GM19452 (cell line): ENCODE measurements around the gene PHF2.

Source experiments
- ATAC-seq: cut with Tn5 transposase; IDR thresholded peaks from one replicate; pipeline ENCODE4 v1.9.1; 2021; ENCODE audit not compliant: unreplicated experiment

PHF2 gene

DNA sequence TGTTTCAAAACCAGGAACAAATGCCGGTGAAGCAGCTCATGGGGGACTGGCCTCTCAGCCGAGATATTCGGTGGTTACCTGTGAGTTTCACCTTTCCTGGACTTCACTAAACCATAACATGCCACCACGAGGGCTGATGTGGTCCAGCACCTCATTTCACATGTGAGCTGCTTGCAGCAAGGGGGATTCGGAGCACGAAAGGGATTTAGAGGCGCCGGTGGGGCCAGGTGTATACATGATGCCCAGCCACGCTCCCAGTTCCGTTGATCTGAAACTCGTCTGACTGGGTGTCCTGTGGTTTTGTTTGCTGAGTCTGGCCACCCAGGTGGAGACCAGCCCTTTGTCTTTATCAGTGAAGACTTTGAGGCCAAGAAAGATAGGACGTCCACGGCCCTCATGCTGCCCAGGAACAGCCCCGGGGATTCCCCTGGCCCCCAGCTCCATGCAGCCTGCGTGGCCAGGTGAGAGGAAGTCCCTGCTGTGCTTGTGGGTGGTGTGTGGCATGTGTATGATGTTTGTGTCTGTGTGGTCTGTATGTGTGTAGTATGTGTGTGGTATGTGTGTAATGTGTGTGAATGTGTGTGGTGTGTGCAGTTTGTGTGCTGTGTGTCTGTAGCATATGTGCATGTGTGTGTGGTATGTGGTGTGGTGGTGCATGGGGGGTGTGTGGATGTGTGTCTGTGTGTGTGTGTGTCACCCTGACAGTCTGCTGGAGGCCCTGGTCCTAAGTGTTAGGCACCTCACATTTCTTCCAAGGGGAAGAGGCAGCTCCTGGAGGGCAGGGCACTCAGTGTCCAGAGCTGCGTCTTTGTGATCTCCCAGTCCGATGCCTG is 23.4 kb downstream of the PHF2 start:
- no peak for ATAC-seq

DNA sequence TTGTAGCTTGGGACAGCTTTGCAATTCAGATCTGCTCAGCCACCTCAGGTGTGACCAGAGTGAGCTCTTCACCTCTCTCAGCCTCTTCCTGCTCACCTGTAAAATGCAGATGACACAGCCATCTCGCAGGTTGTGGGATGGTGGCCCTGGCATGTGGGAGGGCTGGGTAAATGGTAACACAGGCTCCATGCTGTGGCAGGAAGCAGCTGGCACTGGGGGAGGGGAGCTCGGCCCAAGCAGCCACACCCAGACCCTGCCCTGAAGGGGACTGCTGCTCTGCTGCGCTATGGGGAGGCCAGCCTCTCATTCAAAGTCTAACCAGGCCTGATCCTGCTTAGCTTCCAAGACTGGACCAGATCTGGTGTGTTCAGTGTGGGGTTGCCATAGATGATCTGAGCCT is 24.1 kb downstream of the PHF2 start:
- ATAC-seq, result no peak

DNA sequence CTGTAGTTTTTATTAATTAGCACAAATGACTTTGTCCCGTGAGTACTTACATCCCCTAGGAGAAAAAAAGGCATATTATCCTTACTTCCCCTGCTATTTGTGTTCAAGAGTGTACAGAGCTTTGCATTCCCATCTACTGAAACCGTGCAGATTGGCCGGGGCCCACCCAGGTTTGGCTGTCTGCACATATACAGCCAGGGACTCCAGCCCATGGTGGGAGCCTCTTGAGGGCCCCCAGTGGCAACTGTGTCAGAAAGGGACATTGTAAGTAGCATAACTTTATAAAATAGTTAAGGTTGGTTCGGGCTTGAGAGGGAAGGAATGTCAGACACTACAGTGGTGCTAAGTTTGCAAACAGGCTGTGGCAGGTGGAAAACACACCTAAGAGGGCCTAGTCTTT is 24.7 kb downstream of the PHF2 start:
- ATAC-seq, result no peak

DNA sequence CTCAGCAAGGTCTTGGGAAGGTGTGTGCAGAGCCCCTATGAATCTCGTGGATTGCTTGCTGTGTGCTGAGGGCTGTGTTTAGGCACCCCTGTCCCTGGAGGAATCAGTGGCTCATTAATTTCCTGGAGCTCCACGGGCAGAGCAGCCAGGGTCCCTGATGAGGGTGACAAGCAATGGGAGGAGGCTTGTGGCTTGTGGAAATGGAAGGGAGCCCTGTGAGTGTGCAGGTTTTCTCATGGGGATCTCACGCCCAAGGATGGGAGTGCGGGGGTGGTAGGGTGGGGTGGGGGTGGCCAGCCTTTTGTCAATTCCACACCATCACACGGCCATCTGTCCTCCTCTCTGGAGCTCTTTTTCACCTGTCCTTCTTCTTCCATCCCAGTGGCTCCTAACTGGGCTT is 25.3 kb downstream of the PHF2 start:
- ATAC-seq, result no peak

DNA sequence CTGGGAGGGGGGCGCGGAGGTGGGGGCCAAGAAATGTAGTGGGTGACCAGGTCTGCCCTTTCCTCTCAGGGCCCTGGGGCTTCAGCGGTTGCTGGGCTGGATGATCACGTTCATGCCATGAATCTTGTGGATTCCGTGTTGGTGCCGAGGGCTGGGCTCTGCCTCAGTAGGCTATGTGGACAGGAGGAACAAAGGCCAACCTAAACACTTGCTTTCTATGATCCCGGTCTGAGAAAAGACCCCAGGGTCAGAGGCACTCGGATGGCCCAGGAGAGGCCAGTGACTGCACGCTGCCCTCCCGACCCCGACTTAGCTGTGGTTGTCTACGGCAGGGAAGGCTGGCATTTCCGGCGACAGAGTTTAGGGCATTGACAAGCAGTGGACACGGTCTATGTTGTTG is 26.6 kb downstream of the PHF2 start:
- no peak for ATAC-seq

DNA sequence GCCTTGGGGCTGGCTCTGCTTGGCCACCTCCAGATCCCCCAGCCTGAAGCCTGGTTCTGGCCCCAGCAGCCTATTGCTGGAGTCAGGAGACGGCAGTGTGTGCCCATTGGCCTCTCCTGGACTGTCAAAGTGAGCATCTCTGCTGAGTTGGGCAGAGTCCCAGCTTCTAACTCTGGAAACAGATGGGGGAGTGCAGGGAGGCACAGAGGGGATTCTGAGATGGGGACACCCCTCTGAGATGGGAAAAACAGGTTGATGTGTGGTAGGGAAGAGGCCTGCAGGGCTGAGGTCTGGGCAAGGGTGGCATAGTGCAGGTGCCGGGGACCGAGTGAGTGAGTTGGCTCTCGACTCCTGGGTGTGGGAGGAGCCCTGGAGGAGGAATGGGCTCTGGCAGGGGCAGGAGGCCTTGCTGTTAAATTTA is 27.5 kb downstream of the PHF2 start:
- ATAC-seq, result no peak

DNA sequence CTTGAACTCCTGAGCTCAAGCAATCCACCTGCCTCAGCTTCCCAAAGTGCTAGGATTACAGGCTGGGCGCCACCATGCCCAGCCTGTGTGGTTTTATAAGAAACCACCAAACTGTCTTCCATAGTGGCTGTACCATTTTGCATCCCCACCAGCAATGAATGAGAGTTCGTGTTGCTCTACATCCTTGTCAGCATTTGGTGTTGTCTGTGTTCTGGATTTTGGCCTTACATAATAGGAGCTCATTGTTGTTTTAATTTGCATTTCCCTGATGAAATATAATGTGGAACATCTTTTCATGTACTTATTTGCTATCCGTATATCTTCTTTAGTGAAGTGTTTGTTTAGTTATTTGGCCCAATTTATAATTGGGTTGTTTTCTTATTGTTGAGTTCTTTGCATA is 29.8 kb downstream of the PHF2 start:
- ATAC-seq, result no peak

DNA sequence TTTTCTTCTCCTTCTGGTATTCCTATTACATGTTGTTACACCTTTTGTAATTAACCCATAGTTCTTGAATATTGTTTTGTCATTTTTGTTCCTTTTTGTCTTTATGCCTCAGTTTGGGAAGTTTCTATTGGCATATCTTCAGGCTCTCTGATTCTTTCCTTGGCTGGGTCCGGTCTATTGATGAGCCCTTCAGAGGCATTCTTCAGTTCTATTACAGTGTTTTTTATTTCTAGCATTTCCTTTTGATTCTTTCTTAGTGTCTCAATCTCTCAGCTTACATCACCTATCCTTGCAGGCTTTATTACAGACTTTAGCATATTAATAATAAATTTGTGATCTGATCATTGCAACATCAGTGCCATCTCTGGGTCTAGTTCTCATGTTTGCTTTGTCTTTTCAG is 33.8 kb downstream of the PHF2 start:
- no peak for ATAC-seq

DNA sequence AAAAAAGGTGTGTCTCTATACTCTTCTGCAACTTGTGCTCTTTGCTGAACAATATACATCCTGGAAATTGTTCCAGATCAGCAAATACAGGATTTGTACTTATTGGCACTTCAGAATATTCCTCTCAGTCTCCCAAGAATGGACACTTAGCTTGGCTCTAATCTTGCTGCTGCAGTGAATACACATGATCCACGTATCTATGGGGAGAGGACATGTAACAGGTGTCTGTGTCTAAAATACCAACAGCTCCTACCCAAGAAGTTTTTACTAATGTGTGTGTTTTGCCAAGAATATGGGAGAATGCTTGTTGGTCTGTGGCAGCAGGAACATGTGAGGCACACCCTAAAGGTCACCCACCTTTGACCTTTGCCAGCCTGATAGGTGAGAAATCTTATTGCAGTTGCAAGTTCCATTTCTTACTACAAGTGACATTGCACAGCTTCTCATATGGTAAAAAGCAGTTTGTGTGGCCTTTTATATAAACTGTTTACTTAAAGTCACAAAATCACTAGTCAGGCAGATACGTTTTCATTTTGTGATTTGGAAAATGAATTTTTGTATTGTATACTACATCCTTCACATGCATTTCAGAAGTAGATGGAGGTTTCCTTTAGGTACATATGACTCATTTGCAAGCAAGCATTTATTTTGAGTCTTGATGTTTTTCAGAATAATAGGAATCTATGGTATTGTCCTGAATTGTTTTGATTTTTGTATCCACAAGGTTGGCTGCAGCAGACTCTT is 35.8 kb downstream of the PHF2 start:
- ATAC-seq, result no peak

DNA sequence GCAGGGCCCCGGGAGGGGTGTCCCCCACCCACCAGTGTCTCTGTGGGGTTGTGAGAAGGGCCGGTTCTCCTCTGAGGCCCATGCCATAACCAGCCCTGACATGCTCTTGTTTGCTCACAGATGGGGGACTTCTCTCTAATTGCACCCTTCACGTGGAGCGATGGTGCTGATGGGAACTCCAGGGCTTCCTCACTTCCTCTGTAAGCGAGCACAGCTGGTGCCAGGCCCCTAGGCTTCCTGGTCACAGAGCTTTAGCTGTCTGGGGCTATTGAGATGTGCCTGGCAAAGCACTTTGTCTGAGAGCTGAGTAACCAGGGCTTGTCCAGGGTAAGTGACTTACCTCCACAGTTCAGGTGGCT is 36.4 kb downstream of the PHF2 start:
- peak; percentile 78 for ATAC-seq

DNA sequence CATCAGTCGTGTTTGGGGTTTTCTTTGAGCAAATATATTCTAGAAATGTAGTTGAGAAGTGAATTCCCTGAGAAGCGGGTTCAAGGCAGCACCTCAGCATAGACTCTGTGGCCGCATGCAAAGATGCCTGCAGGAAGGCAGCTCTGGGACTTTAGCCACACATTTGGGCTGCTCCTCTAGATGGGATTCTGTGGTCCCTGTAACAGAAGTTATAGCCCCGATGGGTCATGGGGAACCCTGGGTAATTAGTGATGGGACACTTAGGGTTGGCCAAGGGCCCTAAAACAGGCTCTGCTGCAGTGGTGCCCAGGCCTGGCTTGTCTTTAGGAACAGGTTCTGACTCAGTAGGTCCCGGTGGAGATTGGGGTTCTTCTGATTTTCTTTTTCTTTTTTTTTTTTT is 36.8 kb downstream of the PHF2 start:
- no peak for ATAC-seq

DNA sequence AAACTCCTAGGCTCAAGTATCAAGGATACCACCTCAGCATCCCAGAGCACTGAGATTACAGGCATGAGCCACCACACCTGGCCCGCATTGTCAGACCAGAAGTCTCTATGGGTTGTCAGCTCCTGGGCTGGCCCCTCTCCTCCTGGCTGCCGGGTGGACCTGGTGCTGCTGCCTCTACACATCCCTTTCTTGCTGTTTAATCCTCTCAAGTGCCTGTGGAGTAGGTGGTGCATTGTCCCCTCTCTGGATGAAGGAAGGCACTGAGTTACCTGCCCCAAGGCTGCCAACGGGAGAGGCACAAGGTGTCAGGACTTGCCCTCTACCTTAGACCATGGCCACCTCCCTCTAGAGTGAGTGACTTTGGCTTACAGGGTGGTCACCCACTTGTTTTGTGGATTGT is 37.4 kb downstream of the PHF2 start:
- no peak for ATAC-seq

DNA sequence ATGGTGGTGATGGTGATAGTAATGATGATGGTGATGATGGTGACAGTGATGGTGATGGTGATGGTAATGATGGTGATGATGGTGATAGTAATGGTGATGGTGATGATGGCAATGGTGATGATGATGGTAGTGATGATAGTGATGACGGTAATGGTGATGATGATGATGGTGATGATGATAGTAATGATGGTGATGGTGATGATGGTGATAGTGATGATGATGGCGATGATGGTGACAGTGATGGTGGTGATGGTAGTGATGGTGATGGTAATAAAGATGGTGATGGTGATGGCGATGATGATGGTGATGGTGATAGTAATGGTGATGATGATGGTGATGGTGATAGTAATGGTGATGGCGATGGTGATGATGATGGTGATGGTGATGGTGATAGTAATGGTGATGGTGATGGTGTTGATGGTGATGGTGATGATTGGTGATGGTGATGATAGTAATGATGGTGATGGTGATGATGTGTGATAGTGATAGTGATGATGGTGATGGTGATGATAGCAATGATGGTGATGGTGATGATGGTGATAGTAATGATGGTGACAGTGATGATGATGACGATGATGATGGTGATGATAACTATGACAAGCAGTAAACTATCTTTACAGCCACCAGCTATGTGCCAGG is 38.6 kb downstream of the PHF2 start:
- no peak for ATAC-seq

DNA sequence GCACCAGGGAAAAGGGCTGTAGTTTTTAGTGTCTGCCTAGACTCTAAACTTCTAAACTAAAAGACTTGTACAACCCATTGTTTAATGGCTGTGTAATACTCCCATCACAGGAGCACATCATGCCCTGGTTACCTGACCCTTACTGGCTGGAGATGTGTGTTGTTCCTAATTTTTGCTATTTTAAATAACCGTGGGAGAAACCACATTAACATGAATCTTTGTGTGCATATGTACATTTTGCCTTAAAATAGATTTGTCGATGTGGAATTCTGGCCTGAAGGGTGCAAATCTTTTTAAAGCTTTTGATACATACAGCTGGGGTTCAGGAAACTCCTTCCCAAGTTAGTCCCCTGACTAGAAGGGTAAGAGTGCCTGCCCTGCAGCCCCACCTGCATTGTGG is 39.7 kb downstream of the PHF2 start:
- ATAC-seq, result no peak

DNA sequence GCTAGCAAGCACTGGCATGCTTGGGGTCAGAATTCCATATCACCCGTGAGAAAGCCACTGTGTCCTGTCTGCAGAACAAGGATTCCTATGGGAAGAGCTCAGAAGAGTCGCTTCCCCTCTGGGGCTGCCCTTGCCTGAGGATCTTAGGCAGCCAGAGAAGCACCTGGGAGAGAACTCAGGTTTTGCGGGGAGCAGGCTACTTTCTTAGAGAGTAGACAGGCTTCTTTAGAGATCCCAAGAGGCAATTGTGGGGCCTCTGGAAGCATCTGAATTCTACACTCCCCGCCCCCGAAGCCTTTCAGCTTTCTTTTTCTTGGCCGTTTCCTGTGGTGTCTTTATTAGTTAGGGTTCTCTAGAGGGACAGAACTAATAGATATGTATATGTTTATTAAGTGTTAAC is 40.9 kb downstream of the PHF2 start:
- ATAC-seq, result no peak

DNA sequence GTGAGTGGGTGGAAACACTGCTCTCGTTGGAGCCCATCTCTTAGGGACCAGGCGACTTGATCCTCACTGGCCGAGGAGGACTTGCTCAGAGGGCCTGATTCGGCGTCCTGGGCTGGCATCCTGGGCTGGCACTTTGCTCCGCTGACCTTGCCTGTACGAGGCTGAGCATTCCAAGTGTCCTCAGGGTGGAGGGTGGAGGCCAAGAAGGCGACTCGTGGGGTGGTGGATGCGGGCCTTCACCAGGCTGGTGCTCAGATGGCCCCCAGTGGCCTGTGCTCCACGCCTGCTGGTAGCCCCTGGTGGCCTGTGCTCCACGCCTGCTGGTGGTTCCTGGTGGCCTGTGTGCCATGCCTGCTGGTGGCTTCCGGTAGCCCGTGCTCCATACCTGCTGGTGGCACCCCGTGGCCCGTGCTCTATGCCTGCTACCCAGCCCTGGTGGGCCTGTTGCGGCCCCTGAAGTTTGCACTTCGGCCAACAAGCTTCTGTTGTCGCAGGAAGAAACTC is 42.9 kb downstream of the PHF2 start:
- ATAC-seq, result no peak

DNA sequence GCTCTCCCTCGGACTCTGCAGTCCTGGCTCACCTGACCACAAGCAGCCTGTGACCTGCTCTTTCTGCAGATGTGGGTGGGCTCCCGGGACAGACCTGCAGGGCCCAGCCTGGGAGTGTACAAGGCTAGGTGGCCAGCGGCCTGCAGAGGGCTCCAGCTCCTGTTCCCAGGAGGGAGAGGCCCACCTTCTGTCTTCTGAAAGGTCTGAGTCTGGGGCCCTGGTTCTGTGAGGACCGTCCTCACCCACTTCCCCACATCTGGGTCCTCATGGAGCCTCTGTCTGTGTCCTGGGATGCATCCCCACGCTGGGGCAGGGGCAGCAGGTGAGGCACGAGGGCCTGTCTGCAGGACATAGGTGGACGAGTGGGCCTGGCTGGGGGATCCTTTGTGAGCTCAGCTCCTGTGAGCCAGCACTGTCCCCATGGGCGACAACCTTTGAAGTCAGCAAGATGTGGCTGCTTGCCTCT is 43.7 kb downstream of the PHF2 start:
- ATAC-seq, result no peak

DNA sequence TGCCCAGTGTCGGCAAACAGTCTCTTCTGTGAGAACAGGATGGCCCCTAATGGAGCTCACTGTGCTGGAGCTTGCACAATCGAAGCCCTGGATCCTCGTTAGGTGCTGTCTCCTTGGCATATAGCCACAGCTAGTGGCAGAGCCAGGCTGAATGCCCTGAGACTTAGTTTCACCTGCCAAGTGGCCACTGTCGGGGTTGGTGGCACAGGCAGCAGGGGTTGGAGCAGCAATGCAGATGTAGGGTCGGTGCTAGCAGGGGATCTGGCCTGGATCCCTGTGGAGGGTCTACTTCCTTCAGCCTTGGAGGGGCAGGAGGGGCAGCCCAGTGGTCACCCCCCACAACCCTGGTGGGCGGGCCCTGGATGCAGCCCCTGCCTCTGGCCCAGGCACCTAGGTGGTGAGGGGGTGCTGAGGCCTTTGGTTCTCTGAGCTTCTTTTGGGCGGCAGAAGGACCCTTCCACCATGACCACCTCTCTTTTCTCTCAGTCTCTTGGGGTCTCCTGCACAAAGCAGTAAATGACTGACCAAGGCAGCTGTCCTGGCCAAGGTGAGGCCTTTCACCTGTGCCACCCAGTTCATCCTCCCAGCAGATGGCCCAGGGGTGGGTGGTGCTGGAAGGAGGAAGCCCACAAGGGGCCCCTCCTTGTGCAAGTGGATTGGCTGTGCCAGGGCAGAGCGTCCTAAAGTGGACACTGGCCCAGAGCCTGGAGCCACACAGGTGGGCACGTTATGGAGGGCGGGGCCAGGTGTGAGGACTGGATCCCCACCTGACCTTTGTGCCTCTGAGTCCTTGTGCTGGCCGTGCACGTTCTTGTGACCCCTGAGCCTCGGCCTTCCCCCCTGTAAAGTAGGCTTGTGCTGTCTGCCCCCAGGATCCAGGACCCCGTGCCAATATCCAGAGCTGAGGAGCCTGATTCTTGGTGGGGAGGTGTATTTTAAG is 44.8 kb downstream of the PHF2 start:
- ATAC-seq, result no peak

DNA sequence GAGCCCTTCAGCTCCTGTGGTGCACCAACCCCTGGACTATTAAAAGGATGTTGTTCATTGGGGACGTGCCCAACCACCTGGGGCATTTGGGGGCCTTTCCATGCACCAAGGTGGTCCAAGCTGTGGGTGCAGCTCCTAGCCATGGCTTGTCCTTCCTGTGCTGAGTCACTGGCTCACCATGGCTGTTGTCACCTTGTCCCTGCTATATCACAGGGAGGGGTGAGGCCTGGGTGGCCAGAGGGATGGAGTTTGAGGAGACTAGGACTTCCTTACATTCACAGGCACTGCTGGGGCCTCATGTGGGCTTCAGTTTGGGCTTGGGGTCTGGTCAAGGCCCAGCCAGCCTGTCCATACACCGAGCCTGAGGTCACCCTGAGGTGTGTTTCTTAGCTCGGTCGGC is 45.5 kb downstream of the PHF2 start:
- ATAC-seq, result no peak

DNA sequence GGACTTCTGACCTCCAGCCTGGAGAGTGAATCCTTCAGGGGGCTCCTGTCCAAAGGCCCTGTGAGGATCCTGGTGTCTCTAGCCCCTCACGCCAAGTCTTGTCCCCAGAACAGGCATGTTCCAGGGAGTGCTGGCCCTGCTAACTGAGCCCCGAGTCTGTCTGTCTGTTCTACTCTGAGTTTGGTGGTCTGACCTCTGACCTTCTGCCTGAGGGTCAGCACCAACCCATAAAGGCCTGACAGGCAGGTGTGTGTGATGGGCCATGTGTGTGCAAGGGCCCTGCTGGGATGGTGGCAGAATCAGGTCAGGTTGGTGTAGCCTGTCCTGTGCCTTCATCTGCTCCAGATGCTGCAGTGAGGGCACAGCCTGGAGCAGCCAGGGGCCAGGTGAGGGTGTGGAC is 46.3 kb downstream of the PHF2 start:
- ATAC-seq, result no peak

DNA sequence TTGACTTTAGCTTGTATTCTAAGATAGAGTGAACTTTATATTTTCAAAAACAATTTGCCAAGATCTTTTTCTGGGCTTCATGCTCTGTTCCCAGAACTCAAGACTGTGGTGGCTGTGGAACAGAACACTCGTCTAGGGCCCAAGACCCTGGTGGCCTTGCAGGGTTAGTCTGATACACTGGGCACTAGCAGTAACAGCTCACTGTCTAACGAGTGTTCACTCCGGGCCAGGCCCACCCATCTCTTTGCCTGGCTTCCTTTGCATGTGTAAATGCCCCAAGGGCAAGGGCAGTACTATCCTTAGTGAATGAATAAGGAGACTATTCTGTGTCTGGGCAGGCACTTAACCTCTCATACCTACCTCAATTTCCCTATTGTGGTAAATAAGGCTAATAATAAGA is 47.4 kb downstream of the PHF2 start:
- ATAC-seq, result no peak
